Measurements from ENCODE around the gene TMEM131L.
"Not testable (repeated sequence)": the region's sequence is repeated elsewhere in the genome, so short reads cannot be mapped to it uniquely, and the experiment has no call there.

Gene TMEM131L

GRCh38 chr4:153466081-153466948 is at the start of gene TMEM131L:
TSS of gene TMEM131L (plus strand) at chr4:153466360. CDS start at chr4:153466398, 38 bp downstream.
- no peaks in the 10 kb centered on the region for H3K4me1 ChIP-seq (ENCODE audit: insufficient read depth, low read length)
- H3K9me3 ChIP-seq (ENCODE audit: control insufficient read depth, insufficient read depth, low read length), result no peaks in the 10 kb centered on the region
- H3K36me3 ChIP-seq (ENCODE audit: insufficient read depth, low read length), result no peaks in the 10 kb centered on the region
- H3K9ac ChIP-seq (ENCODE audit: low read depth, low read length), result peak within 1 kb of the TSS; percentile 93

GRCh38 chr4:153416456-153416855 is 49.7 kb upstream of the TMEM131L start:
- H3K4me1 ChIP-seq (ENCODE audit: insufficient read depth, low read length), result peaks cover 23% of the 10 kb centered on the region
- H3K9me3 ChIP-seq (ENCODE audit: control insufficient read depth, insufficient read depth, low read length); H3K9ac ChIP-seq (ENCODE audit: low read depth, low read length); H3K36me3 ChIP-seq (ENCODE audit: insufficient read depth, low read length): not testable (repeated sequence)

- no peak overlapping the region for H3K9ac ChIP-seq (ENCODE audit: low read depth, low read length)
These were observed 48.0 kb upstream of the TMEM131L start for GRCh38 chr4:153418121-153418520.

GRCh38 chr4:153418558-153418957 is 47.6 kb upstream of the TMEM131L start:
- H3K36me3 ChIP-seq (ENCODE audit: insufficient read depth, low read length), result no peaks in the 10 kb centered on the region

More at GRCh38 chr4:153418121-153418520, 48.0 kb upstream of the TMEM131L start:
- Histone ChIP-seq H3K36me3 (ENCODE audit: insufficient read depth, low read length) (no peaks in the 10 kb centered on the region), H3K9me3 (ENCODE audit: control insufficient read depth, insufficient read depth, low read length) (no peaks in the 10 kb centered on the region), H3K4me1 (ENCODE audit: insufficient read depth, low read length) (peaks cover 23% of the 10 kb centered on the region)

GRCh38 chr4:153419029-153419428 is 47.1 kb upstream of the TMEM131L start:
- peaks cover 18% of the 10 kb centered on the region for H3K4me1 ChIP-seq (ENCODE audit: insufficient read depth, low read length)
- H3K9me3 ChIP-seq (ENCODE audit: control insufficient read depth, insufficient read depth, low read length), result no peaks in the 10 kb centered on the region
- no peaks in the 10 kb centered on the region for H3K36me3 ChIP-seq (ENCODE audit: insufficient read depth, low read length)
- H3K9ac ChIP-seq (ENCODE audit: low read depth, low read length), result no peak overlapping the region

More at GRCh38 chr4:153418558-153418957, 47.6 kb upstream of the TMEM131L start:
- Histone ChIP-seq H3K4me1 (ENCODE audit: insufficient read depth, low read length) (peaks cover 20% of the 10 kb centered on the region), H3K9ac (ENCODE audit: low read depth, low read length) (no peak overlapping the region), H3K9me3 (ENCODE audit: control insufficient read depth, insufficient read depth, low read length) (no peaks in the 10 kb centered on the region)

GRCh38 chr4:153419673-153420278 is 46.4 kb upstream of the TMEM131L start:
- Histone ChIP-seq H3K9ac (ENCODE audit: low read depth, low read length) (no peak overlapping the region), H3K4me1 (ENCODE audit: insufficient read depth, low read length) (peaks cover 18% of the 10 kb centered on the region), H3K9me3 (ENCODE audit: control insufficient read depth, insufficient read depth, low read length) (no peaks in the 10 kb centered on the region), H3K36me3 (ENCODE audit: insufficient read depth, low read length) (no peaks in the 10 kb centered on the region)

GRCh38 chr4:153420361-153420760 is 45.8 kb upstream of the TMEM131L start:
- H3K36me3 ChIP-seq (ENCODE audit: insufficient read depth, low read length), result no peaks in the 10 kb centered on the region
- peaks cover 18% of the 10 kb centered on the region for H3K4me1 ChIP-seq (ENCODE audit: insufficient read depth, low read length)
- no peak overlapping the region for H3K9ac ChIP-seq (ENCODE audit: low read depth, low read length)
- no peaks in the 10 kb centered on the region for H3K9me3 ChIP-seq (ENCODE audit: control insufficient read depth, insufficient read depth, low read length)

GRCh38 chr4:153421941-153422340 is 44.2 kb upstream of the TMEM131L start:
- Histone ChIP-seq H3K9ac (ENCODE audit: low read depth, low read length) (no peak overlapping the region), H3K4me1 (ENCODE audit: insufficient read depth, low read length) (peaks cover 18% of the 10 kb centered on the region), H3K36me3 (ENCODE audit: insufficient read depth, low read length) (no peaks in the 10 kb centered on the region), H3K9me3 (ENCODE audit: control insufficient read depth, insufficient read depth, low read length) (no peaks in the 10 kb centered on the region)

GRCh38 chr4:153426207-153426885 is 39.8 kb upstream of the TMEM131L start:
- no peaks in the 10 kb centered on the region for H3K9me3 ChIP-seq (ENCODE audit: control insufficient read depth, insufficient read depth, low read length)
- H3K36me3 ChIP-seq (ENCODE audit: insufficient read depth, low read length), result no peaks in the 10 kb centered on the region
- H3K9ac ChIP-seq (ENCODE audit: low read depth, low read length), result no peak overlapping the region
- no peaks in the 10 kb centered on the region for H3K4me1 ChIP-seq (ENCODE audit: insufficient read depth, low read length)

- Histone ChIP-seq H3K9ac (ENCODE audit: low read depth, low read length) (no peak overlapping the region), H3K9me3 (ENCODE audit: control insufficient read depth, insufficient read depth, low read length) (no peaks in the 10 kb centered on the region), H3K4me1 (ENCODE audit: insufficient read depth, low read length) (no peaks in the 10 kb centered on the region), H3K36me3 (ENCODE audit: insufficient read depth, low read length) (no peaks in the 10 kb centered on the region)
These were observed 38.6 kb upstream of the TMEM131L start for GRCh38 chr4:153427363-153428071.

- Histone ChIP-seq H3K36me3 (ENCODE audit: insufficient read depth, low read length) (no peaks in the 10 kb centered on the region), H3K9me3 (ENCODE audit: control insufficient read depth, insufficient read depth, low read length) (no peaks in the 10 kb centered on the region), H3K4me1 (ENCODE audit: insufficient read depth, low read length) (peaks cover 4% of the 10 kb centered on the region; the same call in 1 of the 2 replicates), H3K9ac (ENCODE audit: low read depth, low read length) (no peak overlapping the region)
These were observed 37.2 kb upstream of the TMEM131L start for GRCh38 chr4:153428941-153429475.

- Histone ChIP-seq H3K4me1 (ENCODE audit: insufficient read depth, low read length) (peaks cover 4% of the 10 kb centered on the region; the same call in 1 of the 2 replicates), H3K9ac (ENCODE audit: low read depth, low read length) (no peak overlapping the region), H3K9me3 (ENCODE audit: control insufficient read depth, insufficient read depth, low read length) (no peaks in the 10 kb centered on the region), H3K36me3 (ENCODE audit: insufficient read depth, low read length) (no peaks in the 10 kb centered on the region)
These were observed 33.0 kb upstream of the TMEM131L start for GRCh38 chr4:153432965-153433753.

- H3K9ac ChIP-seq (ENCODE audit: low read depth, low read length), result no peak overlapping the region
- H3K36me3 ChIP-seq (ENCODE audit: insufficient read depth, low read length), result no peaks in the 10 kb centered on the region
- H3K9me3 ChIP-seq (ENCODE audit: control insufficient read depth, insufficient read depth, low read length), result no peaks in the 10 kb centered on the region
- peaks cover 4% of the 10 kb centered on the region; the same call in 1 of the 2 replicates for H3K4me1 ChIP-seq (ENCODE audit: insufficient read depth, low read length)
These were observed 32.4 kb upstream of the TMEM131L start for GRCh38 chr4:153433754-153434105.

Measured in ES-I3 (cell line).